ENCODE data around the gene KIRREL3.
A peak's percentile ranks its signal among the peaks of the same experiment; 100 is the strongest.

Gene KIRREL3

DNA sequence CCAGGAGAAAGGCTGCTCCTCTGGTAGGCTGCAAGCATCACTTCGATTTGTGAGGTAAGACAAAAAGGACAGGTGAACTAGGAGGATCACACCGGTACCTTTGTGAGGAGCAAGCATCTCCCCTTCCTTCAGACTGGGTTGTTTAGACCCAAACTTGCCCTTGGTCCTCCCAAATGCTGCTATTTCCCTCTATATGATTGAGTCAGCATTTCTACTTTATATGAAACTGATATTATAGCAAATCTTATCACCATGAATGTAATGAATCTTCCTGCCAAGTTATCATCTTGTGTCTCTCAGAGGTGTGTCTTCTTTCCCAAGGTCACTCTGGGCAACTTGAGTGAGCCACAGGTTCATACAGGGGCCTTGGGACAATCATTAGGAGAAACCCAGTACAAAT, 61.0 kb downstream of the KIRREL3 start:
- H3K4me3 ChIP-seq (ENCODE audit: low read length) = no peak overlapping the region
- H3K27me3 ChIP-seq (ENCODE audit: insufficient read depth, low read length, poor library complexity) = no peaks in the 10 kb centered on the region
- H3K56ac ChIP-seq (ENCODE audit: low read length) = no peak overlapping the region
- H4K5ac ChIP-seq (ENCODE audit: low read length) = no peak overlapping the region
- H3K79me1 ChIP-seq (ENCODE audit: low read length) = no peaks in the 10 kb centered on the region
- no peak for DNase-seq
- no peak overlapping the region for H2BK120ac ChIP-seq (ENCODE audit: low read depth, low read length)
- H3K23ac ChIP-seq (ENCODE audit: low read length) = no peak overlapping the region
- H4K8ac ChIP-seq (ENCODE audit: low read depth, low read length) = no peak overlapping the region
- H3K79me2 ChIP-seq (ENCODE audit: control insufficient read depth, insufficient read depth, low read length) = no peaks in the 10 kb centered on the region
- no peaks in the 10 kb centered on the region for H3K4me1 ChIP-seq (ENCODE audit: control insufficient read depth, low read depth, low read length)
- H3K36me3 ChIP-seq (ENCODE audit: control insufficient read depth, insufficient read depth, low read length) = no peaks in the 10 kb centered on the region
- no peak overlapping the region for H3K4ac ChIP-seq (ENCODE audit: low read depth, low read length)
- H3K4me2 ChIP-seq (ENCODE audit: low read length) = no peak overlapping the region
- no CpG with 5 or more reads among the region's 2 CpGs for WGBS (ENCODE audit: extremely low coverage, insufficient coverage, low lambda C conversion rate)
- H2BK15ac ChIP-seq (replicated peaks; ENCODE audit: low read depth) = no peak overlapping the region
- H3K27ac ChIP-seq (ENCODE audit: low read depth, low read length) = no peak overlapping the region
- H2BK5ac ChIP-seq (ENCODE audit: low read length) = no peak overlapping the region
- no peak overlapping the region for H3K18ac ChIP-seq (ENCODE audit: low read length)
- no peak overlapping the region for H3K9ac ChIP-seq (ENCODE audit: low read length)
- H2AK5ac ChIP-seq (ENCODE audit: low read length) = no peak overlapping the region

DNA sequence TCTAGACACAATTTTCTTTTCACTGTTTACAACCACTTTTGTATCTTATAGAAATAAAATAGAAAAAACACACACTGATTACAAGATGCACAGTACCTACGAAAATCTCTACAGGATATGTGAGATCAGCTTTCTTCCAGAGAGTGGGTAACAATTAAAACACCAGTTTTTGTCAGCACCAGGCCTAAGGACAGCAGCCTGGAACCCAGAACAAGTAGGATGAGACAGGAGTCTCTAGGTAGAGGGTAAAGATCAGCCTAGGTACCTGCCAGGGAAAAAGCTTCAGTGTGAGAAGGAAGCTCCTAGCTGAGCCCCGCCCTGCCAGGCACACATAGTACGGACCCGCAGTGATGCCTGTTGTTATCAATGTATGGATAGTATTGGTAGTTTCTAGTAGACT, 61.9 kb downstream of the KIRREL3 start:
- Histone ChIP-seq H3K56ac (ENCODE audit: low read length) (no peak overlapping the region), H3K9ac (ENCODE audit: low read length) (no peak overlapping the region)
- no CpG with 5 or more reads among the region's 4 CpGs for WGBS (ENCODE audit: extremely low coverage, insufficient coverage, low lambda C conversion rate)

DNA sequence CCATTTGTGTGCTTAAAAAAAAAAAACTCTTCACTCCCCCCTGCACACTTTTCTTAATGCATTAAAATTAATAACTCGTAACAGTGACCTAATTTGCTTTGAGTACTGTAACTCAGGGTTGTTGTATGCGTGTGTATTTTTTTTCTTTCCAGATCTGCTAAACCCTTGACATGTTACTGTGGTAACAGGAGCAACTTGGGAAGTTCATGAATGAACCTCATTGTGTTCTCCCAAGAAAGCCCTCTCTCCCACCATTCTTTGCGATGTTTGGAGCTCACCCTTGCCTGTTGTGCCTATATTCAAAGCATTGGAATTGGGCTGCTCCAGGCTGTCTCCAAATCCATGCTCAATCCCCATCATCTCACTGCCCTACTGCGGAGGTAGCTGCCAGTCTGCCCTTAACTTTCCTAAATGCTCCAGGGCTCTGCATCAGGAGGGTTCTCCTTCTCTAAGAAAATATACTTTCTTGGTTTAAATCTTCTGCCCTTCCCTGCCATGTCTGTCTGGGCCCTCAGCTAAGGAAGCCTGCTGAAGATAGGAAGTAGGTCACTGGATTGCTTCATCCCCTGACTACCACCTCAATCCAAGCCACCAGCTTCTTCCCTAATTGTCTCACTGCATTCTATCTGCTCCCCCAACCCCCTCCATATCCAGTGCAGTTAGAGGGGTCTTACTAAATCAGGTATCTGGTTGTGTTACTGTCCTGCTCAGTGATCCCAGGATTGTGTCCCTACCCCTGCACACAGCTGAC, 70.3 kb downstream of the KIRREL3 start:
- Histone ChIP-seq H3K9ac (ENCODE audit: low read length) (no peak overlapping the region), H4K8ac (ENCODE audit: low read depth, low read length) (no peak overlapping the region), H3K79me2 (ENCODE audit: control insufficient read depth, insufficient read depth, low read length) (no peaks in the 10 kb centered on the region), H3K4me2 (ENCODE audit: low read length) (no peak overlapping the region), H2BK5ac (ENCODE audit: low read length) (no peak overlapping the region), H2BK120ac (ENCODE audit: low read depth, low read length) (no peak overlapping the region), H3K79me1 (ENCODE audit: low read length) (no peaks in the 10 kb centered on the region), H3K18ac (ENCODE audit: low read length) (no peak overlapping the region), H3K4me3 (ENCODE audit: low read length) (no peak overlapping the region), H3K27ac (ENCODE audit: low read depth, low read length) (no peak overlapping the region), H2BK15ac (replicated peaks; ENCODE audit: low read depth) (no peak overlapping the region), H4K5ac (ENCODE audit: low read length) (no peak overlapping the region), H2AK5ac (ENCODE audit: low read length) (no peak overlapping the region), H3K56ac (ENCODE audit: low read length) (no peak overlapping the region), H3K27me3 (ENCODE audit: insufficient read depth, low read length, poor library complexity) (no peaks in the 10 kb centered on the region), H3K4me1 (ENCODE audit: control insufficient read depth, low read depth, low read length) (no peaks in the 10 kb centered on the region), H3K36me3 (ENCODE audit: control insufficient read depth, insufficient read depth, low read length) (no peaks in the 10 kb centered on the region), H3K23ac (ENCODE audit: low read length) (no peak overlapping the region), H3K4ac (ENCODE audit: low read depth, low read length) (no peak overlapping the region)
- WGBS (ENCODE audit: extremely low coverage, insufficient coverage, low lambda C conversion rate) = no CpG with 5 or more reads among the region's 4 CpGs
- no peak for DNase-seq

More for the DNA sequence above, 61.9 kb downstream of the KIRREL3 start:
- no peak overlapping the region for H3K4ac ChIP-seq (ENCODE audit: low read depth, low read length)
- H3K4me2 ChIP-seq (ENCODE audit: low read length) = no peak overlapping the region
- H3K36me3 ChIP-seq (ENCODE audit: control insufficient read depth, insufficient read depth, low read length) = no peaks in the 10 kb centered on the region
- H3K18ac ChIP-seq (ENCODE audit: low read length) = no peak overlapping the region
- H3K23ac ChIP-seq (ENCODE audit: low read length) = no peak overlapping the region
- H3K4me3 ChIP-seq (ENCODE audit: low read length) = no peak overlapping the region
- no peak overlapping the region for H4K5ac ChIP-seq (ENCODE audit: low read length)
- no peaks in the 10 kb centered on the region for H3K79me1 ChIP-seq (ENCODE audit: low read length)
- H3K4me1 ChIP-seq (ENCODE audit: control insufficient read depth, low read depth, low read length) = no peaks in the 10 kb centered on the region
- no peak overlapping the region for H2BK15ac ChIP-seq (replicated peaks; ENCODE audit: low read depth)
- no peak overlapping the region for H2BK120ac ChIP-seq (ENCODE audit: low read depth, low read length)
- DNase-seq = no peak
- H3K27ac ChIP-seq (ENCODE audit: low read depth, low read length) = no peak overlapping the region
- H4K8ac ChIP-seq (ENCODE audit: low read depth, low read length) = no peak overlapping the region
- no peak overlapping the region for H2AK5ac ChIP-seq (ENCODE audit: low read length)
- H3K79me2 ChIP-seq (ENCODE audit: control insufficient read depth, insufficient read depth, low read length) = no peaks in the 10 kb centered on the region
- no peaks in the 10 kb centered on the region for H3K27me3 ChIP-seq (ENCODE audit: insufficient read depth, low read length, poor library complexity)
- no peak overlapping the region for H2BK5ac ChIP-seq (ENCODE audit: low read length)

DNA sequence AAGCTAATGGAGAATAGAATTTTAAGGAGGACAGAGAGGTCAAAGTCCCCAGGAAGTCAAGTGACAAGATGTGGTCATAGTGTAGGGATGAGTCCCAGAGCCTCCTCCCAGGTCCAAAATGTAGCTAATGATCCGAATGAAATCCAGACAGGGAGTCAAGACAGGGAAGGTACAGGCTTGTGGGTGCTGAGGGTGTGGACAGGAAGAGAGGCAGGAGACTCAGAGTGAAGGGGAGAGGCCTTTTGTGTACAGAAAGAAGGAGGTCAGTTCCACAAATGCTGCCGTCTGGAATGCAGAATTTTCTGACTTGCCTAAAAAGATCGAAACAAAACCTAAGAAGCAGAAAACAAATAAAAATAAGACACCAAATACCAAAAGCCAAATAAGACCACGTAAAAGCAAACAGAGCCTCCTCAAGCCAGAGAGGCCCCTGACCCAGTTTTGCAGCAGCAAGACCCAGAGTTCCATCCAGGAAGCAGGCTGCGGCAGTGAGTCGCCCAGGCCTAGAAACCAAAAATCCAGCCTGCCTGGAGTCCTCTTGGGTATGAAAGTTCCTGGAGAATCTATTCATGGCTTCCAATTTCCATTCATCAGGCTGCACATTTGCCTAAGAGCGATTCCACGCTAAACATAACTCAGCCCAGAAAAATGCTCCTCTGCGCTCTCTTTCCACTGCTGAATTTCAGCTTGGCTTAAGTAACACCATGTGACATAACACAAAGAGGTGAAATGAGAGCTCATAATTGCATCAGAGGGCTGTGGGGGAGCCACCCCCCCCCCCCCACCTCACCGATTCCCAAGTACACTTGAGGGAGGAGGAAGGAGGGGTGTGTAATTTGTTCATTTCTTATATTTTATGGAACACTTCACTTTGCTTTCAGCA, 71.2 kb downstream of the KIRREL3 start:
- no peak for DNase-seq
- no CpG with 5 or more reads among the region's 10 CpGs for WGBS (ENCODE audit: extremely low coverage, insufficient coverage, low lambda C conversion rate)

DNA sequence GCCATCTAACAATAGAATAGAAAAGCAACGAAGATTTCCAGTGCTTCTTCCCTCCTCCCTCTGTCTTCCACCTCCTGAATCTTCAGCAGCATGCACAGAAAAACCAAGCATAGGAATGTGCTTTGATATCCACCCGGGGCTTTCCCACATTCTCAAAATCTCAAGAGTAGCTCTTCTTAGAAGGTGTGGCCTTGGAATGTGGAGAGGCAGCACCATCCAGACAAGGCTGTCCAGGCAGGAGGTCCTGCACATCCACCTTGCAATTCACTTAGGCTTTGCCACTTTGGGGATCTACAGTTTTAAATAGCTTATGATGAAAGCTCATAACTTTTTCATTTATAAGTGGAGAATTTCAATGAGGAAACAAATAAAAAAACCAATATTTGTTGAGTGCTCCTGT, 72.9 kb downstream of the KIRREL3 start:
- H3K4me2 ChIP-seq (ENCODE audit: low read length) = no peak overlapping the region
- no peak overlapping the region for H4K8ac ChIP-seq (ENCODE audit: low read depth, low read length)
- H2BK120ac ChIP-seq (ENCODE audit: low read depth, low read length) = no peak overlapping the region
- H4K5ac ChIP-seq (ENCODE audit: low read length) = no peak overlapping the region
- no peak overlapping the region for H3K18ac ChIP-seq (ENCODE audit: low read length)
- H3K4me3 ChIP-seq (ENCODE audit: low read length) = no peak overlapping the region
- no peaks in the 10 kb centered on the region for H3K36me3 ChIP-seq (ENCODE audit: control insufficient read depth, insufficient read depth, low read length)
- no peaks in the 10 kb centered on the region for H3K27me3 ChIP-seq (ENCODE audit: insufficient read depth, low read length, poor library complexity)
- DNase-seq = peak; percentile 43
- no peak overlapping the region for H3K27ac ChIP-seq (ENCODE audit: low read depth, low read length)
- H3K79me1 ChIP-seq (ENCODE audit: low read length) = no peaks in the 10 kb centered on the region
- no peaks in the 10 kb centered on the region for H3K79me2 ChIP-seq (ENCODE audit: control insufficient read depth, insufficient read depth, low read length)
- H2BK15ac ChIP-seq (replicated peaks; ENCODE audit: low read depth) = no peak overlapping the region
- no peak overlapping the region for H3K9ac ChIP-seq (ENCODE audit: low read length)
- H3K23ac ChIP-seq (ENCODE audit: low read length) = no peak overlapping the region
- no peak overlapping the region for H3K56ac ChIP-seq (ENCODE audit: low read length)
- no peak overlapping the region for H3K4ac ChIP-seq (ENCODE audit: low read depth, low read length)
- H3K4me1 ChIP-seq (ENCODE audit: control insufficient read depth, low read depth, low read length) = no peaks in the 10 kb centered on the region
- H2BK5ac ChIP-seq (ENCODE audit: low read length) = no peak overlapping the region
- no CpG with 5 or more reads among the region's 2 CpGs for WGBS (ENCODE audit: extremely low coverage, insufficient coverage, low lambda C conversion rate)
- H2AK5ac ChIP-seq (ENCODE audit: low read length) = no peak overlapping the region

More for the DNA sequence above, 71.2 kb downstream of the KIRREL3 start:
- H3K27ac ChIP-seq (ENCODE audit: low read depth, low read length) = no peak overlapping the region
- H3K56ac ChIP-seq (ENCODE audit: low read length) = no peak overlapping the region
- H3K79me2 ChIP-seq (ENCODE audit: control insufficient read depth, insufficient read depth, low read length) = no peaks in the 10 kb centered on the region
- no peak overlapping the region for H3K4ac ChIP-seq (ENCODE audit: low read depth, low read length)
- no peaks in the 10 kb centered on the region for H3K27me3 ChIP-seq (ENCODE audit: insufficient read depth, low read length, poor library complexity)
- H2AK5ac ChIP-seq (ENCODE audit: low read length) = no peak overlapping the region
- H3K23ac ChIP-seq (ENCODE audit: low read length) = no peak overlapping the region
- no peaks in the 10 kb centered on the region for H3K4me1 ChIP-seq (ENCODE audit: control insufficient read depth, low read depth, low read length)
- H4K8ac ChIP-seq (ENCODE audit: low read depth, low read length) = no peak overlapping the region
- H3K18ac ChIP-seq (ENCODE audit: low read length) = no peak overlapping the region
- no peak overlapping the region for H2BK120ac ChIP-seq (ENCODE audit: low read depth, low read length)
- no peak overlapping the region for H2BK5ac ChIP-seq (ENCODE audit: low read length)
- no peak overlapping the region for H3K4me3 ChIP-seq (ENCODE audit: low read length)
- no peak overlapping the region for H2BK15ac ChIP-seq (replicated peaks; ENCODE audit: low read depth)
- H3K9ac ChIP-seq (ENCODE audit: low read length) = no peak overlapping the region
- no peak overlapping the region for H4K5ac ChIP-seq (ENCODE audit: low read length)
- H3K36me3 ChIP-seq (ENCODE audit: control insufficient read depth, insufficient read depth, low read length) = no peaks in the 10 kb centered on the region
- H3K4me2 ChIP-seq (ENCODE audit: low read length) = no peak overlapping the region
- H3K79me1 ChIP-seq (ENCODE audit: low read length) = no peaks in the 10 kb centered on the region
